ENCODE results near the gene RABGAP1L. TPM values are rescaled to one million over a fixed set of nuclear protein-coding genes. Genes with fewer than 3 reads are reported as not detected.

The RABGAP1L gene
- total RNA-seq, 1 donor from 2014 or later = 83.9 TPM

DNA sequence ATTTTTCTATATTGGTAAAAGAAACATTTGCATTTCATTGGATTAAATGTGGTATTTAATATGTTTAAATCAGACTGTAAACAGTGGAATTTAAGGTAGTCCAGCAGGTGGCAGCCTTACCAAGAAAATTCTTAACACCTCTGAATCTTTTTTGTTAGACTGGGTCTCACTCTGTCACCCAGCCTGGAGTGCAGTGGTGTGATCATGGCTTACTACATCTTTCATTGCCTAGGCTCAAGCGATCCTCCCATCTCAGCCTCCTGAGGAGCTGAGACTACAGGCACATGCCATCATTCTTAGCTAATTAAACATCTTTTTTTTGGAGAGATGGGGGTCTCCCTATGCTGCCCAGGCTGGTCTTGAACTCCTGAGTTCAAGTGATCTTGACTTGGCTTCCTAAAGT lies 98.8 kb downstream of the RABGAP1L start:
- H3K36me3 ChIP-seq = no peaks in the 10 kb centered on the region
- intact Hi-C loops (cut with DNase I) = loop anchor here (5.0 kb wide), 1 partner anchor 484 kb away; no protein-coding TSS in a partner anchor
- DNase-seq (no peak), ATAC-seq (peak; percentile 52 to 57)
- H3K9me3 ChIP-seq = no peaks in the 10 kb centered on the region
- no peaks in the 10 kb centered on the region for H3K27me3 ChIP-seq (ENCODE audit: low read depth)
- TF ChIP-seq, protein P1, sequence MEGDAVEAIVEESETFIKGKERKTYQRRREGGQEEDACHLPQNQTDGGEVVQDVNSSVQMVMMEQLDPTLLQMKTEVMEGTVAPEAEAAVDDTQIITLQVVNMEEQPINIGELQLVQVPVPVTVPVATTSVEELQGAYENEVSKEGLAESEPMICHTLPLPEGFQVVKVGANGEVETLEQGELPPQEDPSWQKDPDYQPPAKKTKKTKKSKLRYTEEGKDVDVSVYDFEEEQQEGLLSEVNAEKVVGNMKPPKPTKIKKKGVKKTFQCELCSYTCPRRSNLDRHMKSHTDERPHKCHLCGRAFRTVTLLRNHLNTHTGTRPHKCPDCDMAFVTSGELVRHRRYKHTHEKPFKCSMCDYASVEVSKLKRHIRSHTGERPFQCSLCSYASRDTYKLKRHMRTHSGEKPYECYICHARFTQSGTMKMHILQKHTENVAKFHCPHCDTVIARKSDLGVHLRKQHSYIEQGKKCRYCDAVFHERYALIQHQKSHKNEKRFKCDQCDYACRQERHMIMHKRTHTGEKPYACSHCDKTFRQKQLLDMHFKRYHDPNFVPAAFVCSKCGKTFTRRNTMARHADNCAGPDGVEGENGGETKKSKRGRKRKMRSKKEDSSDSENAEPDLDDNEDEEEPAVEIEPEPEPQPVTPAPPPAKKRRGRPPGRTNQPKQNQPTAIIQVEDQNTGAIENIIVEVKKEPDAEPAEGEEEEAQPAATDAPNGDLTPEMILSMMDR (IDR thresholded peaks at IDR 0.05) = peak; percentile 64
- H3K4me3 ChIP-seq = no peak overlapping the region
- H3K4me1 ChIP-seq = no peaks in the 10 kb centered on the region
- no peak overlapping the region for H3K27ac ChIP-seq

DNA sequence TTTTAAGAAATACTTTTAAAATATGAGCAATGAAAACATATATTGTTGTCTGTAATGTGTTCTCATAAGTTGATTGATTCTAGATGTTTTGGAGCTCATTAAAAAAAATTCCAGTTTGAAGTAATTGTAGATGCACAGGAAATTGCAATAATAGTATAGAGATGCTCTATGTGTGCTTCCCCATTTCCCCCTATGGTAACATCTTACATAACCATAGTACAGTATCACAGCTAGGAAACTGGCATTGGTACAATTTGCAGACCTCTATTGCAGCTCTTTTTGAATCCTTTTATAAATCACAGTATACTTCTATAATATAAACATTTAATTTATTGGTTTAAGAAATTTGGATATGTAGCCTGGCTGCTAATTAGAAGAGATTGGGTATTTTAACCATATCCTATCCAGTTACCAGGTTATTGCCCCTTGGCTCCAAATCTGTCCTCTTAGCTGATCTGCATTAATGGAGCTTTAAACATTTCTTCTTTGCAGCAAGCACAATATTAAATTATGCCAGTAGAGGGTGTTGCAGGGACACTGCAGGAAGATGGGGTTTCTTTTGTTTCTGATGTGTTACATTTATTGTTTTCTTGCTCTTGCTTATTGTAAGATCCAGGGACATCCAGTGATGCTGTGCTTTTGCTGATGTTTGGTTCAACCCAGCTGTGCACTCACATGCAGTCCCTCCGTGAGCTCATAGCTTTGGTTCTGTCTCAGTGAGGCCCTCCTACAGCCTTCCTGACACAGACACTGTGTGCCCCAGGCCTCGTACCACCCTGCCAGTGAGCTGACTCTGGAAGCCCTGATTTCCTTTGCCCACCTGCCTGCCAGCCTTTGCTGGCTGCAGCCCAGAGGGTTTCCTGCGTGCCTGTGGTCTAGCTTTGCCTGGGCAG lies 103.3 kb downstream of the RABGAP1L start:
- Histone ChIP-seq H3K4me3 (no peak overlapping the region), H3K9me3 (no peaks in the 10 kb centered on the region), H3K36me3 (no peaks in the 10 kb centered on the region), H3K4me1 (peaks cover 4% of the 10 kb centered on the region), H3K27ac (no peak overlapping the region), H3K27me3 (ENCODE audit: low read depth) (no peaks in the 10 kb centered on the region)
- TF ChIP-seq, protein P1 (IDR thresholded peaks at IDR 0.05) = peak; percentile 57
- ATAC-seq = peak in 1 of 2 donors; percentile 51
- intact Hi-C loops (cut with DNase I) = no loop called here
- DNase-seq = no peak

DNA sequence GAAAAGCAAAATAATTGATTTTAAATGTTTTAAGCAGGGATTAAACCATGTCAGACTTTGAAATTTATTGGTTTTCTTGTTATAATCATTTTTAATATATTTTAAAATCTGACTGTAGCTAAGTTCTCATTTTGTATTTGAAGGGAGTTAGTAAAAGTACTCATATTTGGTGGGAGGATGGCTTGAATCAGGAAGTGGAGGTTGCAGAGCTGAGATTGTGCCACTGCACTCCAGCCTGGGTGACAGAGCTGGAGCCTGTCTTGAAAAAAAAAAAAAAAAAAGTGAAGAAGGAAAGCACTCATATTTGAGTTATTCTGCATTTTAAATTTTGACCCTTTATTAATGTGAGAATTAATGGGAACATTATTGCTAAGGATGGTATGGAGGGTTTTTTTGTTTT lies 106.0 kb downstream of the RABGAP1L start:
- Histone ChIP-seq H3K27ac (no peak overlapping the region), H3K27me3 (ENCODE audit: low read depth) (no peaks in the 10 kb centered on the region), H3K9me3 (no peaks in the 10 kb centered on the region), H3K4me1 (peaks cover 4% of the 10 kb centered on the region), H3K4me3 (no peak overlapping the region), H3K36me3 (no peaks in the 10 kb centered on the region)
- intact Hi-C loops (cut with DNase I) = no loop called here
- no peak for DNase-seq
- TF ChIP-seq, protein P1 (IDR thresholded peaks at IDR 0.05) = no peak
- ATAC-seq = no peak

DNA sequence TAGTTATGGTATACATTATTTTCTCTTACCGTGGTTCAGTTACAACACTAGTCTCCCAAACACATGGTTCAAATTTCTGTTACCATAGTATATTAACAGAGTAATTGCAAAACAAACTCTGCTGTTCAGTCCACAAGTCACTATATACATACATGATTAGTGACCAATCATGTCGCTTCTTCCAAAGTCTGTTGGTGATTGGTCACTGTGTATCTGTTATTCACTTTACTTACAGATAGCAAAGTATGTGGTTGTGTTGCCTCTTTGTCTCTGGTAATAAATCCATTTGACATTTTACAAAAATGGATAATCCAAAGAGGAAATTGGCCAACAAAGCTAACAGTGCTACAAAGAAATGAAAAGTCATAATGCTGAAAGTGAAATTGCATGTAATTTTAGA lies 107.2 kb downstream of the RABGAP1L start:
- H3K4me1 ChIP-seq = peaks cover 4% of the 10 kb centered on the region
- no peaks in the 10 kb centered on the region for H3K27me3 ChIP-seq (ENCODE audit: low read depth)
- H3K27ac ChIP-seq = no peak overlapping the region
- no peaks in the 10 kb centered on the region for H3K36me3 ChIP-seq
- no peaks in the 10 kb centered on the region for H3K9me3 ChIP-seq
- TF ChIP-seq, protein P1 (IDR thresholded peaks at IDR 0.05) = no peak
- ATAC-seq (no peak), DNase-seq (no peak)
- H3K4me3 ChIP-seq = no peak overlapping the region
- intact Hi-C loops (cut with DNase I) = no loop called here

DNA sequence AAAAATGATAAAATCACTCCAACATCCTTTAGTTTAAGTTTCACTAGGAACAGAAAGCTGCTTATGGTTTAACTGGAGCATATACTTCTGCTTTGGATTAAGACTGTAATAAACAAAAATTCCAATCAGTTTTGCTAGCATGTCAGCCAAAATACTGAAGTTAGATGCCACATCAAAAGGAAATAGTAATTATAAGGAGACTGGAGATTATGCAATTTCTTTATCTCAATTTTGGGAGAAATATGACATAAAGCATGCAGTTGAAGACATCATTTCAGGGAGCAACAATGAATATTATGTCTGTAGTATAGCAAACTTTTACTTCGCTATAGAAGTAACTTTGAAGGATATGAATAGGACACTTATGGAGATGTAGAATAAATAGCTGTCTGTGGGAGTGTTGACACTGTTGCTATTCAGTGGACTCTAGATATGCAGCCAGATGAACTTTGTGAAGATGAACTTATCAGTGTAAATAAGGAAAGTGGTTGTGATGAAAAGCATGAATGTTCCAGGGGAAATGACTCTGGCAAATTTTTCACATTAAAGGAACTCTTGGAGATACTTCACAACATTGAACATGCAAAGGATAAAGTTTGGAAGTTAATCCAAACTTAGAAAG lies 107.8 kb downstream of the RABGAP1L start:
- Histone ChIP-seq H3K27ac (no peak overlapping the region), H3K27me3 (ENCODE audit: low read depth) (no peaks in the 10 kb centered on the region), H3K4me3 (no peak overlapping the region), H3K4me1 (peaks cover 4% of the 10 kb centered on the region), H3K9me3 (no peaks in the 10 kb centered on the region), H3K36me3 (no peaks in the 10 kb centered on the region)
- TF ChIP-seq, protein P1 (IDR thresholded peaks at IDR 0.05) = no peak
- no peak for DNase-seq
- no peak for ATAC-seq
- intact Hi-C loops (cut with DNase I) = no loop called here
